CD1c-positive myeloid dendritic cell (primary cell): ENCODE data around the gene NSD1.

Experiments used
- DNase-seq: peaks from one replicate; pipeline ENCODE4 v3.0.0-alpha.2; 2016; ENCODE audit errors: extremely low spot score

The NSD1 gene

GRCh38 chr5:177098120-177098469 lies 35.5 kb upstream of the NSD1 start:
- no peak for DNase-seq

DNA sequence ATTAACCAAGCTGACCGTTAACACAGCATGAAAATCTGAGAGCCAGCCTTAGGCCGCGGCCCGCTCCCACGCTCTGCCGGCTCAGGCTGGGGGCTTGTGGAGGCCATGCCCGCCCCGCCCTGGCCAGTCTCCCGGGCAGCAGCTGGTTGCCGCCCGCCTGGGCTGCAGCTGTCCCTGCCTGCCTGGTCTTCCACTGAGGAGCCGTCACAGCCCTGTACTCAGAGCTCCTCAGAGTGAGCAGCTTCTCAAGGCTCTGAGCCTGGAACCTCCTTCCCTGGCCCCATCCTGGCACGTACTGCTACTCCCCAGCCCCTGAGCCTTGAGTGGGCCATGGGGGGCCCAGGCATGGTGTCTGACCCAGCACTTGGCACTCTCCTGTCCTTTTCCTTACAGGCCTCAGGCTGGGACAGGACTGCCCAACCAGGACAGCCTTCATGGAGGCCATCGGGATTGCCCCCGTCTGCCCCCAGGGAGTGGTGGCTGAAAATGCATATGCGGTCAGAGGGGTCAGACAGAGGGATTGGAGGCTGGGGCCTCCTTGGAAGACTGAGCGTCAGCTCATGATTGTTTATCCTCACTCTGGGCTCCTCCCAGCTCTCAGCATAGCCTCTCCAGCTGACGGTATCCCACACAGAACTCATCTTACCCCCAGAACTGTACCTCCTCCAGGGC lies 35.0 kb upstream of the NSD1 start:
- DNase-seq, result no peak

- DNase-seq, result no peak
Measured at GRCh38 chr5:177099422-177100093, 34.0 kb upstream of the NSD1 start.

DNA sequence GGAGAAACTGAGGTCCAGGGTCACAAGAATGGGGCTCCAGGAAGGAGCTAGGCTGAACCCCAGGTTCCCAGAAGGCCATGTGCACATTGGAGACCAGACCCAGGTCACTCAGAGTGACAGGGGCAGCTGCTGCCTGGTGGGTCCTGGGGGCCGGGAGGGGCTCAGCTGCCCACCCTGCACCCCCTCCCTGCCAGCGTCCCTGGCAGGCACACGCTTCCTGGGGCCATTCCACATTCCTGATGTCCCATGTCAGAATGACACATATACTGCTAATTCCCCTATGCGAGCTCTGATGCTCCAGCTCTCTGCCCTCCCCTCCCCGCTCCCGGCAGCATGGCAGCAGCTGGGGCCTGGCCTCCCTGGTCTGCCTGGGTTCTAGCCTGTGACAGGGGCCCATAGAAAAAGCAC lies 32.9 kb upstream of the NSD1 start:
- no peak for DNase-seq

GRCh38 chr5:177103523-177104253 lies 29.9 kb upstream of the NSD1 start:
- no peak for DNase-seq

DNA sequence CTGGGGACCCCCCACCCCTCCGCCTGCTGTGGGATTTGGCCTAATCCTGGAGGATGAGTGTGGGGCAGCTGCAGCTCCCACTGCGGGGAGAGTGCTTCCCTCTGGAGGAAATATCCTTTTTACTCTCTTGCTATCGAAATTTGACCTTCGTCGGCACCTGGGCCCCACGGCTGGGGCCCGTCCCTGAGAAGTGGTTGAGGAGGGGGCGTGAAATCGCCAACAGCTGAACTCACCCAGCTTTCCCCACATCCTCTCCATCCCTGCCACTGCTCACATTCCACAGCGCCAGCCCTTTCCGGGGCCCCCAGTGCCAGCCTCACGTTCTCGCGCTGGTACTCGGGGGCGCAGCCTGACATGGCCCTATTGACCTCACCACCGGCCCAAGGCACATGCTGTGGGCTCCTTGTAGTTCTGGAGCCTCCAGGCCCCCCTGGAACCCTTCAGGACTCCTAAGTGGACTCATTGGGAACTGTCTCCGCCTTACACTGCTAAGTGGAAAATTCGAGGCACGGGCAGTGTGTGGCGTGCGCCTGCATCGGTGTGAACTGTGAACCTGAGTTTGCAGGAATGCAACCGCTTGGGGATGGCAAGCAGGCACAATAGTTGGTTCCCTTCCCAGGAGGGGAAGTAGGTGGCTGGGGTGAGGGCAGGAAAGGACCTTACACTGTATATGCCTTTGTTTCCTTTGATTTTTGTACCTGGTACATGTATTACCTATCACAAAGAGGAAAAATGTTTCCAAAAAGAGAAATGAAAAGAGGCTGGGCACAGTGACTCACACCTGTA lies 27.7 kb upstream of the NSD1 start:
- DNase-seq, result no peak

DNA sequence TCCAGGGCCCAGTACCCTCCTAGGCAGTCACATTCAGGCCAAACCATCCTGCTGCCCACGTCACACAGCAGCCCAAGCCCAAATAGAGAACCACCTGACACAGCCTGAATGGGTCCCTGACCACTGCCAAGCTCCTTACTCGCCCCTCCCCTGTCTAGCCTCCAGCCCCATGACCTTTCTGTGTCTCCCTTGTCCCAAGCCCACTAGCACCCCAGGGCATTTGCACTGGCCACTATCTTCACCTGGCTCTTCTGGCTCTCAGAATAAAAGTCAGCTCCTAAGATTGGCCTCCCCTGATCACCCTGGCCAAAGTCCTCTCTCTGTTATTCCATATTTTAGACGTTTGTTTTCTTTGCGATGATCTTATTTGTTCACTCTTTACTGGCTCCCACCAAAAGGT lies 26.4 kb upstream of the NSD1 start:
- DNase-seq, result no peak

- DNase-seq, result no peak
Measured at GRCh38 chr5:177109810-177110209, 23.8 kb upstream of the NSD1 start.

- peak; percentile 50 for DNase-seq
Measured at GRCh38 chr5:177111720-177112394, 21.7 kb upstream of the NSD1 start.

DNA sequence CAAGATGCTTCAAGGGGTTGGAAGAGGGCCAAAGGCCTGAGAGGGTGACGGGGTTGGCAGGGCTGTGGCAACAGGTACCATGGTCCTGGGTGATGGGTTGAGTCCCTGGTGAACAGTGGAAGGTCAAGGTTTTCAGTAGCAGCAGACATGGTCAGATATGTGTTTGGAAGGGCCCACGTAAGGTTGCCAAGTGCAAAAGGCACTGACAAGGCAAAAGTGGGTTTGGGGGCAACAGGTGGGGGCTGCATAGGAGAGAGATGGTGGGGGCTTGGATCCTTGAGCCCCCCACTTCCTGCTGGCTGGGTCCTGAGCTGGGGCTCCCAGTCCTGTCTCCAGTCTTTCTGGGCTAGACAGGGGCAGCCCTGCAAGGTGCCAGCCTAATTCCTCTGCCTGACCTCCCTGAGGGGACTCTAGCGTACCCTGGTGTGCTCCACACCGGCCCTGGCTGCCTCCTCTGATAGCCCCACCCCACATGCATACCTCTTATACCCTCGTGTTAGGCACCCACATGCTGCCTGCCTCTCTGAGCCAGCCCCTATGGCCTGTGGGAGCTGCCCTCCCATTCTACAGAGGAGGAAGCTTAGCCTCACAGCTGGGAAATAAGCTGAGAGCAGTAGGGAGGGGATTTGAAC lies 20.9 kb upstream of the NSD1 start:
- DNase-seq, result no peak

GRCh38 chr5:177113566-177114424 lies 19.8 kb upstream of the NSD1 start:
- DNase-seq, result peak; percentile 81

- DNase-seq, result peak; percentile 86
Measured at GRCh38 chr5:177116631-177117373, 16.8 kb upstream of the NSD1 start.

DNA sequence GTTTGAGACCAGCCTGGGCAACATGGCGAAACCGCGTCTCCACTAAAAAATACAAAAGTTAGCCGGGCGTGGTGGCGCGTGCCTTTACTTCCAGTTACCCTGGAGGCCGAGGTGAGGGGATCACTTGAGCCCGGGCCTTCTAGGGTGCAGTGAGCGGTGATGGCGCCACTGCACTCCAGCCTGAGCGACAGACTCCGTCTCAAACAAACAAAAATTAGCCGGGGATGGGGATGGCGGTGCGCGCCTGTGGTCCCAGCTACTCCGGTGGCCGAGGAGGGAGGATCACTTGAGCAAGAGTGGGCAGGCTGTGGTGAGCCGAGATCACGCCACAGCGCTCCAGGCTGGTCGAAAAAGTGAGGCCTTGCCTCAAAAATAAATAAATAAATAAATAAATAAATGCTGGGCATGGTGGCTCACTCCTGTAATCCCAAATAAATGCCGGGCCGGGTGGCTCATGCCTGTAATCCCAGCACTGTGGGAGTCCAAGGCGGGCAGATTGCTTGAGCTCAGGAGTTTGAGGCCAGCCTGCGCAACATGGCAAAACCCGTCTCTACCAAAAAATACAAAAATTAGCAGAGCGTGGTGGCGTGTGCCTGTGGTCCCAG lies 16.0 kb upstream of the NSD1 start:
- no peak for DNase-seq

GRCh38 chr5:177122566-177122965 lies 11.0 kb upstream of the NSD1 start:
- DNase-seq, result no peak

GRCh38 chr5:177123789-177124485 lies 9.6 kb upstream of the NSD1 start:
- no peak for DNase-seq

GRCh38 chr5:177124486-177124991 lies 9.0 kb upstream of the NSD1 start:
- DNase-seq, result no peak

DNA sequence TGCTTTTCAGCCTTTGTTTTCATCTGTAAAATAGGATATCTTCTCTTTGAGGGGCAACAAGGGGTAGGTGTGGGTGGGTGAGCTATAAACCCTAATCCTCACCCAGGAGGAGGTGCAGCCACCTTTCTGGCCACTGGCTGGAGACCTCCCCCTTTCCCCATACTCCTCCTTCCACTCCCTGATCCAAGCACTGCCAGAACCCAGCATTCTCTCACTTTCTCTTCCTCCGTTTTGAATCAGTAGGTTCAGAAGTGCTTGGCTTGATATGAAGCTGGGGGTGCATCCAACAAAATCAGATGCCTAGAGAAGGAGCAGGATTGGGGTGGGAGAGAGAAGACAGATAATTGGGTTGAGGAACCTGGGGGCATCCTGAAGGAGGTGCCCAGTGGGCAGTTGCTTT lies 6.8 kb upstream of the NSD1 start:
- DNase-seq, result no peak

- DNase-seq, result peak; percentile 24
Measured at GRCh38 chr5:177128551-177128981, 5.0 kb upstream of the NSD1 start.
